GM12878 (cell line): ENCODE measurements around the gene REV3L. TPM values are rescaled to one million over a fixed set of nuclear protein-coding genes. Genes with fewer than 3 reads are reported as not detected.

Experiments used
- ATAC-seq: fragments of 200-7000 bp; cut with Tn5 transposase; 3 replicates; pipeline ENCODE4 v1.9.1; 2020; ENCODE audit warnings: mild to moderate bottlenecking, moderate library complexity
- BruUV-seq: library from RNA; stranded (reverse); fragments of 400-500 nt; replicated peaks from 2 replicates; lab custom pipeline; 2021; lab: Mats Ljungman, UMichigan
- CTCF ChIA-PET: fragments of 300-600 bp; sonication (Branson Sonifier 250); formaldehyde crosslinking; extraction: SDS; loops from one replicate; lab custom pipeline; 2021; ENCODE audit warnings: inconsistent platforms; lab: Yijun Ruan, JAX
- POLR2A ChIA-PET: fragments of 350-600 bp; formaldehyde crosslinking; extraction: SDS; loops from one replicate; lab custom pipeline; 2021; ENCODE audit warnings: inconsistent platforms; lab: Charles Lee
- RAD21 ChIA-PET: fragments of 300-600 bp; sonication (Branson Sonifier 250); formaldehyde crosslinking; loops from one replicate; lab custom pipeline; 2023; ENCODE audit warnings: antibody characterized with exemption; ENCODE audit not compliant: unreplicated experiment; lab: Charles Lee
- SMC1A ChIA-PET: fragments of 300-600 bp; sonication (Branson Sonifier 250); formaldehyde crosslinking; loops from one replicate; lab custom pipeline; 2023; ENCODE audit not compliant: unreplicated experiment, uncharacterized antibody; lab: Charles Lee
- DNase-seq: peaks from one replicate; pipeline ENCODE4 v3.0.0-alpha.2; 2011; ENCODE audit warnings: low read depth, low spot score
- FAIRE-seq: peaks from 3 replicates; lab custom pipeline; 2011; peaks lifted over from hg19 to GRCh38; lab: Jason Lieb, UNC
- H2AFZ ChIP-seq: 2 replicates; pipeline ENCODE4 v1.6.0; 2011; ENCODE audit warnings: low read depth, low read length, control low read depth; ENCODE audit not compliant: control insufficient read depth
- H3K27ac ChIP-seq: 2 replicates; pipeline ENCODE4 v1.5.1; 2011; ENCODE audit warnings: control low read depth; ENCODE audit not compliant: control insufficient read depth, insufficient read depth
- H3K27me3 ChIP-seq, 2 experiments: replicated peaks in 1 of 2; 2 replicates each; pipeline versions ENCODE4 v1.6.0 to v1.6.1; 2011; ENCODE audit warnings: low read length in 1 of 2; ENCODE audit not compliant: control insufficient read depth in 2 of 2, insufficient read depth in 2 of 2
- H3K36me3 ChIP-seq, 2 experiments: 2 replicates each; pipeline ENCODE4 v1.5.1; 2011; ENCODE audit warnings: low read length in 1 of 2; ENCODE audit not compliant: control insufficient read depth in 2 of 2, insufficient read depth in 2 of 2
- H3K4me1 ChIP-seq: 2 replicates; pipeline ENCODE4 v1.6.1; 2011; ENCODE audit warnings: mild to moderate bottlenecking, low read length, moderate library complexity, mixed read lengths; ENCODE audit not compliant: control insufficient read depth, insufficient read depth
- H3K4me2 ChIP-seq: 2 replicates; pipeline ENCODE4 v1.6.0; 2011; ENCODE audit warnings: control low read depth; ENCODE audit not compliant: control insufficient read depth, insufficient read depth
- H3K4me3 ChIP-seq: fragments of 200-600 bp; sonication (generic); 2 replicates; pipeline ENCODE4 v1.5.1; 2016
- H3K79me2 ChIP-seq: 2 replicates; pipeline ENCODE4 v1.6.0; 2011; ENCODE audit warnings: low read length; ENCODE audit not compliant: control insufficient read depth, insufficient read depth
- H3K9ac ChIP-seq: 2 replicates; pipeline ENCODE4 v1.8.0; 2011; ENCODE audit warnings: low read length, control low read depth, mixed read lengths; ENCODE audit not compliant: control insufficient read depth, insufficient read depth
- H3K9me3 ChIP-seq: replicated peaks from 3 replicates; pipeline ENCODE4 v1.5.1; 2011; ENCODE audit warnings: mild to moderate bottlenecking, low read length; ENCODE audit not compliant: control insufficient read depth, insufficient read depth
- H4K20me1 ChIP-seq: 2 replicates; pipeline ENCODE4 v1.6.0; 2011; ENCODE audit not compliant: control insufficient read depth, insufficient read depth
- BMI1 ChIP-seq: fragments of 450-650 bp; IDR thresholded peaks from 2 replicates; pipeline ENCODE4 v1.6.1; 2016; ENCODE audit warnings: mild to moderate bottlenecking, moderate library complexity, borderline replicate concordance
- CEBPB ChIP-seq, 2 experiments: fragments of 150-350 bp in 1 of 2; IDR thresholded peaks; 2 replicates each; pipeline ENCODE4 v1.6.1; 2012 to 2014; ENCODE audit warnings: low read depth in 2 of 2, low read length in 2 of 2, borderline replicate concordance in 1 of 2, inconsistent platforms in 1 of 2
- KDM1A ChIP-seq: fragments of 200-600 bp; sonication (generic); IDR thresholded peaks from 2 replicates; pipeline ENCODE4 v1.6.1; 2016; ENCODE audit warnings: borderline replicate concordance
- MEF2A ChIP-seq: IDR thresholded peaks from 2 replicates; pipeline ENCODE4 v1.6.1; 2011; ENCODE audit warnings: low read depth, mild to moderate bottlenecking, low read length, moderate library complexity; ENCODE audit not compliant: insufficient read depth
- MTA3 ChIP-seq: IDR thresholded peaks from 2 replicates; pipeline ENCODE4 v1.6.1; 2012; ENCODE audit warnings: low read length, inconsistent platforms, borderline replicate concordance
- NKRF ChIP-seq: fragments of 450-650 bp; conservative IDR thresholded peaks from 2 replicates; pipeline ENCODE4 v1.6.1; 2017; ENCODE audit warnings: mild to moderate bottlenecking, moderate library complexity
- SMAD5 ChIP-seq: IDR thresholded peaks from 2 replicates; pipeline ENCODE4 v1.6.1; 2016; ENCODE audit warnings: antibody characterized with exemption, low read depth
- SMC3 ChIP-seq: IDR thresholded peaks from 2 replicates; pipeline ENCODE4 v1.6.1; 2011; ENCODE audit warnings: low read length, improper control_type of control experiment, borderline replicate concordance
- TCF7 ChIP-seq: IDR thresholded peaks from 2 replicates; pipeline ENCODE4 v1.6.1; 2014; ENCODE audit warnings: antibody characterized with exemption, borderline replicate concordance
- ZNF24 ChIP-seq: fragments of 450-650 bp; IDR thresholded peaks from 2 replicates; pipeline ENCODE4 v1.6.1; 2017; ENCODE audit warnings: antibody characterized with exemption, mild to moderate bottlenecking
- ZNF622 ChIP-seq: fragments of 450-650 bp; IDR thresholded peaks from 2 replicates; pipeline ENCODE4 v1.6.1; 2017; ENCODE audit warnings: mild to moderate bottlenecking, inconsistent platforms
- in situ Hi-C: fragments of 300-500 bp; cut with MboI; formaldehyde crosslinking; loops from 9 replicates; pipeline ENCODE4 v1.14.3; 2018; ENCODE audit warnings: mixed read lengths
- intact Hi-C: fragments of 100-400 bp; cut with micrococcal nuclease; formaldehyde crosslinking; loops from one replicate; pipeline ENCODE4 v1.14.2; 2022; ENCODE audit not compliant: unreplicated experiment
- polyA plus RNA-seq, 11 experiments: library from polyadenylated mRNA; depleted of rRNA in 4 of 11; unstranded in 6 of 11; stranded (reverse) in 5 of 11; fragments of >200 nt; fragmentation: Nextera tagmentation in 4 of 11; fragmentation: Illumina TruSeq in 1 of 11; extraction: Ambion mirVana in 4 of 11; extraction: Trizol in 1 of 11; gene quantifications; 1 replicate in 1 of 11; 2 replicates in 10 of 11; pipeline versions ENCODE4 v1.2.1 to v1.2.3, GENCODE V29; 2011 to 2016; ENCODE audit warnings: inconsistent platforms in 2 of 11, missing spikeins in 2 of 11, low read depth in 1 of 11
- total RNA-seq, 4 experiments: library from RNA; depleted of rRNA in 3 of 4; stranded (reverse); fragments of >200 nt in 3 of 4; fragmentation: Illumina TruSeq in 1 of 4; extraction: Trizol in 1 of 4; gene quantifications; 2 replicates each; pipeline versions ENCODE4 v1.2.1 to v1.2.3, GENCODE V29; 2013 to 2021

REV3L gene
- total and polyA plus RNA-seq, 10 of the 15 experiments (the other 5 are each of a cell fraction or from before 2014, with no cell fraction given), result 7.6 to 33.6 (median 21.5) TPM

DNA sequence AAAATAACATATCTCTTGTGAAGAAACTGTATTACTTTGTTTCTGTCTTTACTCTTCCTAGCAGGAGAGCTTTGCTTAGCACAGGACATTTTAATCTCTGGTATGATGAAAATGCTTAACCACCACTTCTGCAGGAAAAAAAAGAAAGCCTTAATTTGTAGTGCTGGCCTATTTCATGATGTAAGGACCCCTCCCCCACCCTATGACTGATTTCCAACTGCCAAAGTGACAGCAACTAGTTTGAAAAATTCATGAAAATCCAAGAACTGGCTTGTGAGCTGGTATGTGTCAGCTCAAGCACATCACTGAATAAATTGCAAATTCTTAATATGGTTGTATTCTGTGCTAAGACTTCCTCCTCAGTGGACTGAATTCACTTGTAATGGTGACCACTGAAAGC is 125.3 kb downstream of the REV3L start:
- intact Hi-C loops, result no loop called here
- no TSS peak for BruUV-seq

More for the DNA sequence above, 125.3 kb downstream of the REV3L start:
- FAIRE-seq (no peak), ATAC-seq (no peak), DNase-seq (no peak)
- ChIA-PET SMC1A (interaction anchor here (2.0 kb wide), 1 partner anchor 16 kb away, joined by 6 read pairs; no protein-coding TSS in a partner anchor), CTCF (interaction anchor here (0.7 to 1.0 kb wide), 2 partner anchors 9 to 99 kb away, joined by 3 to 4 read pairs; no protein-coding TSS in a partner anchor), POLR2A (no interaction called here), RAD21 (interaction anchor here (0.6 to 2.3 kb wide), 4 partner anchors 19 to 121 kb away, joined by 3 to 7 read pairs (median 4); a partner anchor contains a TSS)
- Histone ChIP-seq H3K9me3 (no peaks in the 10 kb centered on the region), H3K27me3 (no peaks in the 10 kb centered on the region), H4K20me1 (no peaks in the 10 kb centered on the region), H3K27ac (no peak overlapping the region), H3K79me2 (no peaks in the 10 kb centered on the region), H3K9ac (no peak overlapping the region), H3K4me1 (no peaks in the 10 kb centered on the region), H3K4me3 (no peak overlapping the region), H2AFZ (no peak overlapping the region), H3K36me3 (peaks cover 0 to 3% of the 10 kb centered on the region in 2 experiments; a peak in 1 of 4 replicates), H3K4me2 (no peak overlapping the region)
- in situ Hi-C loops, result no loop called here
- TF ChIP-seq KDM1A (no peak), NKRF (no peak), MTA3 (no peak), BMI1 (no peak), SMC3 (no peak), SMAD5 (no peak), ZNF622 (no peak), MEF2A (no peak), ZNF24 (no peak), TCF7 (no peak), CEBPB (IDR thresholded peaks at IDR 0.05; ENCODE audit: borderline replicate concordance in 1 of 2, low read depth in 2 of 2, low read length in 2 of 2) (no peak)
